GM12873 (cell line): Measurements from ENCODE around the gene ARHGAP26.

Experiments
- CTCF ChIP-seq: IDR thresholded peaks from 2 replicates; pipeline ENCODE4 v1.5.1; 2012; ENCODE audit warnings: low read depth, mild to moderate bottlenecking, moderate library complexity, low read length, control low read depth; ENCODE audit not compliant: insufficient read depth; ENCODE audit errors: missing control alignments

Gene ARHGAP26

GRCh38 chr5:142851731-142852130 lies 81.6 kb downstream of the ARHGAP26 start:
- TF ChIP-seq CTCF = no peak

GRCh38 chr5:142852416-142853198 lies 82.4 kb downstream of the ARHGAP26 start:
- no peak for TF ChIP-seq CTCF

- TF ChIP-seq CTCF = no peak
These were observed 83.5 kb downstream of the ARHGAP26 start for GRCh38 chr5:142853682-142854081.

GRCh38 chr5:142856269-142856782 lies 86.1 kb downstream of the ARHGAP26 start:
- TF ChIP-seq CTCF = no peak

- no peak for TF ChIP-seq CTCF
These were observed 87.2 kb downstream of the ARHGAP26 start for GRCh38 chr5:142857405-142857804.

- no peak for TF ChIP-seq CTCF
These were observed 88.9 kb downstream of the ARHGAP26 start for GRCh38 chr5:142859037-142859436.

- no peak for TF ChIP-seq CTCF
These were observed 90.1 kb downstream of the ARHGAP26 start for GRCh38 chr5:142860270-142860669.
